ENCODE measurements around the gene MIDN. TPM values are rescaled to one million over a fixed set of nuclear protein-coding genes. Genes with fewer than 3 reads are reported as not detected.

Gene MIDN
- total and polyA plus RNA-seq, 4 donors, result 39.7 to 185 (median 58.7) TPM

GRCh38 chr19:1226522-1227303 is 21.7 kb upstream of the MIDN start:
- TF ChIP-seq CTCF (IDR thresholded peaks at IDR 0.05; ENCODE audit: control extremely low read depth, extremely low read depth), result no peak
- no peak overlapping the region for H3K27ac ChIP-seq (ENCODE audit: low read depth in 1 of 2, low read length in 1 of 2)

GRCh38 chr19:1227304-1228054 is 20.9 kb upstream of the MIDN start:
- peaks cover 0 to 5% (median 2%) of the 10 kb centered on the region in 5 donors for H3K4me1 ChIP-seq (ENCODE audit: control insufficient read depth in 5 of 5, insufficient read depth in 5 of 5, low read length in 5 of 5)
- ATAC-seq (ENCODE audit: insufficient read depth, low FRiP score) (no peak), DNase-seq (peak in 1 of 3 donors; percentile 7)
- 95 to 96% methylated on average over 51 to 56 of the region's 56 CpGs for WGBS, 2 donors
- H3K27me3 ChIP-seq (ENCODE audit: control insufficient read depth in 3 of 3, insufficient read depth in 3 of 3, low read length in 2 of 3), result no peaks in the 10 kb centered on the region
- no peaks in the 10 kb centered on the region for H3K9me3 ChIP-seq (ENCODE audit: control insufficient read depth in 4 of 4, insufficient read depth in 3 of 4, low read length in 3 of 4)
- H3K4me3 ChIP-seq, result no peak overlapping the region
- TF ChIP-seq CTCF (IDR thresholded peaks at IDR 0.05; ENCODE audit: control extremely low read depth, extremely low read depth), result no peak
- peaks cover 0 to 54% (median 5%) of the 10 kb centered on the region in 4 donors for H3K36me3 ChIP-seq (ENCODE audit: control insufficient read depth in 4 of 4, insufficient read depth in 4 of 4, low read length in 4 of 4)
- H3K27ac ChIP-seq (ENCODE audit: low read depth in 1 of 2, low read length in 1 of 2), result no peak overlapping the region
- no peak overlapping the region for H3K9ac ChIP-seq (ENCODE audit: insufficient read depth in 1 of 2, low read length in 2 of 2)

More at GRCh38 chr19:1226522-1227303, 21.7 kb upstream of the MIDN start:
- ATAC-seq (ENCODE audit: insufficient read depth, low FRiP score), result no peak
- 95 to 96% methylated on average over 43 to 50 of the region's 50 CpGs for WGBS, 2 donors
- Histone ChIP-seq H3K36me3 (ENCODE audit: control insufficient read depth in 4 of 4, insufficient read depth in 4 of 4, low read length in 4 of 4) (peaks cover 0 to 58% (median 5%) of the 10 kb centered on the region in 4 donors), H3K9me3 (ENCODE audit: control insufficient read depth in 4 of 4, insufficient read depth in 3 of 4, low read length in 3 of 4) (no peaks in the 10 kb centered on the region), H3K4me3 (no peak overlapping the region), H3K27me3 (ENCODE audit: control insufficient read depth in 3 of 3, insufficient read depth in 3 of 3, low read length in 2 of 3) (no peaks in the 10 kb centered on the region), H3K4me1 (ENCODE audit: control insufficient read depth in 5 of 5, insufficient read depth in 5 of 5, low read length in 5 of 5) (no peaks in the 10 kb centered on the region), H3K9ac (ENCODE audit: insufficient read depth in 1 of 2, low read length in 2 of 2) (no peak overlapping the region)
- no peak for DNase-seq

- Histone ChIP-seq H3K4me1 (ENCODE audit: control insufficient read depth in 5 of 5, insufficient read depth in 5 of 5, low read length in 5 of 5) (peaks cover 0 to 12% (median 6%) of the 10 kb centered on the region in 5 donors), H3K27ac (ENCODE audit: low read depth in 1 of 2, low read length in 1 of 2) (no peak overlapping the region)
- ATAC-seq (ENCODE audit: insufficient read depth, low FRiP score), result no peak
Observed at GRCh38 chr19:1228161-1228957, 20.0 kb upstream of the MIDN start.

More at GRCh38 chr19:1228161-1228957, 20.0 kb upstream of the MIDN start:
- Histone ChIP-seq H3K9me3 (ENCODE audit: control insufficient read depth in 4 of 4, insufficient read depth in 3 of 4, low read length in 3 of 4) (no peaks in the 10 kb centered on the region), H3K9ac (ENCODE audit: insufficient read depth in 1 of 2, low read length in 2 of 2) (no peak overlapping the region), H3K27me3 (ENCODE audit: control insufficient read depth in 3 of 3, insufficient read depth in 3 of 3, low read length in 2 of 3) (no peaks in the 10 kb centered on the region), H3K36me3 (ENCODE audit: control insufficient read depth in 4 of 4, insufficient read depth in 4 of 4, low read length in 4 of 4) (peaks cover 0 to 45% (median 4%) of the 10 kb centered on the region in 4 donors), H3K4me3 (no peak overlapping the region)
- 97 to 98% methylated on average over 95 to 100 of the region's 100 CpGs for WGBS, 2 donors
- no peak for TF ChIP-seq CTCF (IDR thresholded peaks at IDR 0.05; ENCODE audit: control extremely low read depth, extremely low read depth)
- DNase-seq, result no peak
